Measurements from ENCODE around the gene ARHGAP25. TPM values are rescaled to one million over a fixed set of nuclear protein-coding genes. Genes with fewer than 3 reads are reported as not detected.

The ARHGAP25 gene
- total RNA-seq, 1 donor from 2014 or later = 2.5 TPM

- H3K4me1 Mint-ChIP-seq = peaks cover 3% of the 10 kb centered on the region
- H3K27ac Mint-ChIP-seq (ENCODE audit: unreplicated experiment) = no peak overlapping the region
- H3K4me3 Mint-ChIP-seq = no peak overlapping the region
- TF ChIP-seq CTCF (conservative IDR thresholded peaks at IDR 0.05) = no peak
- H3K27me3 Mint-ChIP-seq (ENCODE audit: low read depth) = peaks cover 2% of the 10 kb centered on the region
- peaks cover 2% of the 10 kb centered on the region for H3K9me3 Mint-ChIP-seq
- DNase-seq (ENCODE audit: low read depth, low spot score) = no peak
- H3K36me3 Mint-ChIP-seq (ENCODE audit: low read depth) = peaks cover 2% of the 10 kb centered on the region
These were observed 57.3 kb downstream of the ARHGAP25 start for GRCh38 chr2:68791914-68792313.

- H3K27me3 Mint-ChIP-seq (ENCODE audit: low read depth) = peaks cover under 1% of the 10 kb centered on the region
- no peak for TF ChIP-seq CTCF (conservative IDR thresholded peaks at IDR 0.05)
- peaks cover 2% of the 10 kb centered on the region for H3K9me3 Mint-ChIP-seq
- H3K4me3 Mint-ChIP-seq = no peak overlapping the region
- DNase-seq (ENCODE audit: low read depth, low spot score) = no peak
- H3K36me3 Mint-ChIP-seq (ENCODE audit: low read depth) = no peaks in the 10 kb centered on the region
- peaks cover 3% of the 10 kb centered on the region for H3K4me1 Mint-ChIP-seq
- no peak overlapping the region for H3K27ac Mint-ChIP-seq (ENCODE audit: unreplicated experiment)
These were observed 58.1 kb downstream of the ARHGAP25 start for GRCh38 chr2:68792751-68793150.

GRCh38 chr2:68796295-68796905 lies 61.8 kb downstream of the ARHGAP25 start:
- DNase-seq (ENCODE audit: low read depth, low spot score) = no peak

GRCh38 chr2:68798569-68798968 lies 64.0 kb downstream of the ARHGAP25 start:
- no peak for TF ChIP-seq CTCF (conservative IDR thresholded peaks at IDR 0.05)
- no peaks in the 10 kb centered on the region for H3K4me1 Mint-ChIP-seq
- no peaks in the 10 kb centered on the region for H3K36me3 Mint-ChIP-seq (ENCODE audit: low read depth)
- H3K4me3 Mint-ChIP-seq = no peak overlapping the region
- DNase-seq (ENCODE audit: low read depth, low spot score) = no peak
- no peak overlapping the region for H3K27ac Mint-ChIP-seq (ENCODE audit: unreplicated experiment)
- H3K9me3 Mint-ChIP-seq = peaks cover 2% of the 10 kb centered on the region
- no peaks in the 10 kb centered on the region for H3K27me3 Mint-ChIP-seq (ENCODE audit: low read depth)

More at GRCh38 chr2:68796295-68796905, 61.8 kb downstream of the ARHGAP25 start:
- no peak for TF ChIP-seq CTCF (conservative IDR thresholded peaks at IDR 0.05)
- Mint-ChIP-seq H3K36me3 (ENCODE audit: low read depth) (no peaks in the 10 kb centered on the region), H3K9me3 (peaks cover 2% of the 10 kb centered on the region), H3K4me3 (no peak overlapping the region), H3K27ac (ENCODE audit: unreplicated experiment) (no peak overlapping the region), H3K27me3 (ENCODE audit: low read depth) (no peaks in the 10 kb centered on the region), H3K4me1 (peaks cover 3% of the 10 kb centered on the region)

GRCh38 chr2:68799140-68800026 lies 64.8 kb downstream of the ARHGAP25 start:
- no peaks in the 10 kb centered on the region for H3K36me3 Mint-ChIP-seq (ENCODE audit: low read depth)
- H3K4me3 Mint-ChIP-seq = no peak overlapping the region
- no peak for DNase-seq (ENCODE audit: low read depth, low spot score)
- no peak for TF ChIP-seq CTCF (conservative IDR thresholded peaks at IDR 0.05)
- H3K27ac Mint-ChIP-seq (ENCODE audit: unreplicated experiment) = no peak overlapping the region
- peaks cover 2% of the 10 kb centered on the region for H3K9me3 Mint-ChIP-seq
- peaks cover 1% of the 10 kb centered on the region for H3K27me3 Mint-ChIP-seq (ENCODE audit: low read depth)
- no peaks in the 10 kb centered on the region for H3K4me1 Mint-ChIP-seq

Data from neural crest cell (in vitro differentiated cells).